ENCODE results near the gene KRT71.
A peak's percentile ranks its signal among the peaks of the same experiment; 100 is the strongest.
"Not testable (repeated sequence)": the region's sequence is repeated elsewhere in the genome, so short reads cannot be mapped to it uniquely, and the experiment has no call there.

The KRT71 gene

GRCh38 chr12:52600071-52600470 is 47.1 kb upstream of the KRT71 start:
- H3K27me3 ChIP-seq (ENCODE audit: insufficient read depth, poor library complexity, severe bottlenecking) = no peaks in the 10 kb centered on the region
- no peak overlapping the region for H3K4me3 ChIP-seq (ENCODE audit: severe bottlenecking)
- no peak overlapping the region for H3K27ac ChIP-seq (ENCODE audit: poor library complexity, severe bottlenecking)
- H3K4me1 ChIP-seq (ENCODE audit: insufficient read depth, poor library complexity, severe bottlenecking) = peaks cover 3% of the 10 kb centered on the region
- no peaks in the 10 kb centered on the region for H3K36me3 ChIP-seq (ENCODE audit: low read depth)
- no peak for TF ChIP-seq CTCF (IDR thresholded peaks at IDR 0.05; ENCODE audit: poor library complexity, severe bottlenecking)
- no peak for DNase-seq (ENCODE audit: low spot score)
- H3K9me3 ChIP-seq (ENCODE audit: severe bottlenecking) = no peaks in the 10 kb centered on the region
- ATAC-seq (ENCODE audit: low read depth) = no peak

GRCh38 chr12:52598966-52599365 is 46.0 kb upstream of the KRT71 start:
- H3K4me3 ChIP-seq (ENCODE audit: severe bottlenecking) = no peak overlapping the region
- TF ChIP-seq CTCF (IDR thresholded peaks at IDR 0.05; ENCODE audit: poor library complexity, severe bottlenecking) = no peak
- H3K27ac ChIP-seq (ENCODE audit: poor library complexity, severe bottlenecking) = no peak overlapping the region
- no peaks in the 10 kb centered on the region for H3K9me3 ChIP-seq (ENCODE audit: severe bottlenecking)
- ATAC-seq (ENCODE audit: low read depth) = no peak
- no peaks in the 10 kb centered on the region for H3K36me3 ChIP-seq (ENCODE audit: low read depth)
- DNase-seq (ENCODE audit: low spot score) = peak; percentile 23
- peaks cover 3% of the 10 kb centered on the region for H3K4me1 ChIP-seq (ENCODE audit: insufficient read depth, poor library complexity, severe bottlenecking)
- no peaks in the 10 kb centered on the region for H3K27me3 ChIP-seq (ENCODE audit: insufficient read depth, poor library complexity, severe bottlenecking)

GRCh38 chr12:52594237-52594636 is 41.3 kb upstream of the KRT71 start:
- not testable (repeated sequence) for H3K4me1 ChIP-seq (ENCODE audit: insufficient read depth, poor library complexity, severe bottlenecking); DNase-seq (ENCODE audit: low spot score); H3K4me3 ChIP-seq (ENCODE audit: severe bottlenecking); H3K9me3 ChIP-seq (ENCODE audit: severe bottlenecking); H3K27ac ChIP-seq (ENCODE audit: poor library complexity, severe bottlenecking); H3K27me3 ChIP-seq (ENCODE audit: insufficient read depth, poor library complexity, severe bottlenecking); H3K36me3 ChIP-seq (ENCODE audit: low read depth); ATAC-seq (ENCODE audit: low read depth)

GRCh38 chr12:52591521-52591920 is 38.6 kb upstream of the KRT71 start:
- H3K4me1 ChIP-seq (ENCODE audit: insufficient read depth, poor library complexity, severe bottlenecking) = peaks cover 3% of the 10 kb centered on the region
- H3K27ac ChIP-seq (ENCODE audit: poor library complexity, severe bottlenecking) = no peak overlapping the region
- no peaks in the 10 kb centered on the region for H3K27me3 ChIP-seq (ENCODE audit: insufficient read depth, poor library complexity, severe bottlenecking)
- DNase-seq (ENCODE audit: low spot score) (peak; percentile 49), ATAC-seq (ENCODE audit: low read depth) (no peak)
- TF ChIP-seq CTCF (IDR thresholded peaks at IDR 0.05; ENCODE audit: poor library complexity, severe bottlenecking) = no peak
- no peak overlapping the region for H3K4me3 ChIP-seq (ENCODE audit: severe bottlenecking)
- H3K9me3 ChIP-seq (ENCODE audit: severe bottlenecking) = no peaks in the 10 kb centered on the region
- no peaks in the 10 kb centered on the region for H3K36me3 ChIP-seq (ENCODE audit: low read depth)

- H3K27ac ChIP-seq (ENCODE audit: poor library complexity, severe bottlenecking) = no peak overlapping the region
- DNase-seq (ENCODE audit: low spot score) (peak; percentile 25), ATAC-seq (ENCODE audit: low read depth) (no peak)
- H3K4me3 ChIP-seq (ENCODE audit: severe bottlenecking) = no peak overlapping the region
- no peaks in the 10 kb centered on the region for H3K9me3 ChIP-seq (ENCODE audit: severe bottlenecking)
- H3K36me3 ChIP-seq (ENCODE audit: low read depth) = no peaks in the 10 kb centered on the region
- no peak for TF ChIP-seq CTCF (IDR thresholded peaks at IDR 0.05; ENCODE audit: poor library complexity, severe bottlenecking)
- no peaks in the 10 kb centered on the region for H3K4me1 ChIP-seq (ENCODE audit: insufficient read depth, poor library complexity, severe bottlenecking)
- no peaks in the 10 kb centered on the region for H3K27me3 ChIP-seq (ENCODE audit: insufficient read depth, poor library complexity, severe bottlenecking)
These were observed 37.1 kb upstream of the KRT71 start for GRCh38 chr12:52590021-52590420.
